HepG2 (cell line): ENCODE results near the gene CPNE5. TPM values are rescaled to one million over a fixed set of nuclear protein-coding genes. Genes with fewer than 3 reads are reported as not detected.

Experiments
- AHDC1 ChIP-seq: sonication (generic); formaldehyde crosslinking; IDR thresholded peaks from 2 replicates; pipeline ENCODE4 v1.5.1; 2020; ENCODE audit warnings: mild to moderate bottlenecking, missing genetic modification reagents, borderline replicate concordance
- CHCHD3 ChIP-seq: sonication (generic); formaldehyde crosslinking; IDR thresholded peaks from 2 replicates; pipeline ENCODE4 v1.8.0; 2022; ENCODE audit warnings: mild to moderate bottlenecking, missing genetic modification reagents, moderate library complexity
- HDAC1 ChIP-seq: sonication (generic); formaldehyde crosslinking; IDR thresholded peaks from 2 replicates; pipeline ENCODE4 v1.5.1; 2020; ENCODE audit warnings: mild to moderate bottlenecking, missing genetic modification reagents
- MEIS1 ChIP-seq: sonication (generic); formaldehyde crosslinking; IDR thresholded peaks from 2 replicates; pipeline ENCODE4 v1.9.0; 2021; ENCODE audit warnings: mild to moderate bottlenecking, missing genetic modification reagents, moderate library complexity, borderline replicate concordance
- MIER3 ChIP-seq: IDR thresholded peaks from 2 replicates; pipeline ENCODE4 v1.6.1; 2016; ENCODE audit warnings: missing compliant biosample characterization, borderline replicate concordance
- MYC ChIP-seq: sonication (generic); formaldehyde crosslinking; IDR thresholded peaks from 2 replicates; pipeline ENCODE4 v1.9.0; 2021; ENCODE audit warnings: missing genetic modification reagents, borderline replicate concordance
- TOPORS ChIP-seq: sonication (generic); formaldehyde crosslinking; IDR thresholded peaks from 2 replicates; pipeline ENCODE4 v1.8.0; 2023; ENCODE audit warnings: mild to moderate bottlenecking, missing genetic modification reagents
- YEATS2 ChIP-seq: sonication (generic); formaldehyde crosslinking; IDR thresholded peaks from 2 replicates; pipeline ENCODE4 v1.4.0; 2020; ENCODE audit warnings: missing genetic modification reagents, borderline replicate concordance
- ZNF33B ChIP-seq: sonication (generic); formaldehyde crosslinking; IDR thresholded peaks from 2 replicates; pipeline ENCODE4 v1.5.1; 2020; ENCODE audit warnings: mild to moderate bottlenecking, missing genetic modification reagents
- ZNF503 ChIP-seq: sonication (generic); formaldehyde crosslinking; IDR thresholded peaks from 2 replicates; pipeline ENCODE4 v1.4.0; 2020; ENCODE audit warnings: missing genetic modification reagents
- ZNF563 ChIP-seq: sonication (generic); formaldehyde crosslinking; IDR thresholded peaks from 2 replicates; pipeline ENCODE4 v1.8.0; 2022; ENCODE audit warnings: mild to moderate bottlenecking, moderate library complexity, missing genetic modification reagents
- ZNF777 ChIP-seq: sonication (generic); formaldehyde crosslinking; IDR thresholded peaks from 2 replicates; pipeline ENCODE4 v1.4.0; 2020; ENCODE audit warnings: missing genetic modification reagents
- ZNF784 ChIP-seq: sonication (generic); formaldehyde crosslinking; IDR thresholded peaks from 2 replicates; pipeline ENCODE4 v1.5.1; 2020; ENCODE audit warnings: missing genetic modification reagents, mild to moderate bottlenecking, borderline replicate concordance
- polyA plus RNA-seq, 8 experiments: library from polyadenylated mRNA; depleted of rRNA in 3 of 8; stranded (reverse) in 7 of 8; unstranded in 1 of 8; fragments of >200 nt; fragmentation: Illumina TruSeq in 4 of 8; extraction: Trizol in 4 of 8; gene quantifications; 2 replicates each; pipeline versions ENCODE4 v1.2.1 to v1.2.3, GENCODE V29; 2011 to 2016; ENCODE audit warnings: low read depth in 4 of 8, missing spikeins in 1 of 8, mixed read lengths in 1 of 8; ENCODE audit not compliant: insufficient read depth in 1 of 8
- total RNA-seq, 5 experiments: library from RNA; depleted of rRNA; stranded (reverse); fragments of >200 nt; fragmentation: Illumina TruSeq; extraction: Trizol; gene quantifications; 2 replicates each; pipeline ENCODE4 v1.2.3, GENCODE V29; 2016; ENCODE audit warnings: low read depth in 1 of 5
- TF ChIP-seq, protein P1 (sequence below): sonication (generic); formaldehyde crosslinking; IDR thresholded peaks from 2 replicates; pipeline ENCODE4 v1.4.0; 2020; ENCODE audit warnings: missing genetic modification reagents, borderline replicate concordance
- TF ChIP-seq, protein P2 (sequence below): sonication (generic); formaldehyde crosslinking; IDR thresholded peaks from 2 replicates; pipeline ENCODE4 v1.5.0; 2020; ENCODE audit warnings: missing genetic modification reagents

The CPNE5 gene
- total and polyA plus RNA-seq, 2 of the 13 experiments (the other 11 are each of a cell fraction or from before 2014, with no cell fraction given) = 0.16 TPM; not detected in 1

DNA sequence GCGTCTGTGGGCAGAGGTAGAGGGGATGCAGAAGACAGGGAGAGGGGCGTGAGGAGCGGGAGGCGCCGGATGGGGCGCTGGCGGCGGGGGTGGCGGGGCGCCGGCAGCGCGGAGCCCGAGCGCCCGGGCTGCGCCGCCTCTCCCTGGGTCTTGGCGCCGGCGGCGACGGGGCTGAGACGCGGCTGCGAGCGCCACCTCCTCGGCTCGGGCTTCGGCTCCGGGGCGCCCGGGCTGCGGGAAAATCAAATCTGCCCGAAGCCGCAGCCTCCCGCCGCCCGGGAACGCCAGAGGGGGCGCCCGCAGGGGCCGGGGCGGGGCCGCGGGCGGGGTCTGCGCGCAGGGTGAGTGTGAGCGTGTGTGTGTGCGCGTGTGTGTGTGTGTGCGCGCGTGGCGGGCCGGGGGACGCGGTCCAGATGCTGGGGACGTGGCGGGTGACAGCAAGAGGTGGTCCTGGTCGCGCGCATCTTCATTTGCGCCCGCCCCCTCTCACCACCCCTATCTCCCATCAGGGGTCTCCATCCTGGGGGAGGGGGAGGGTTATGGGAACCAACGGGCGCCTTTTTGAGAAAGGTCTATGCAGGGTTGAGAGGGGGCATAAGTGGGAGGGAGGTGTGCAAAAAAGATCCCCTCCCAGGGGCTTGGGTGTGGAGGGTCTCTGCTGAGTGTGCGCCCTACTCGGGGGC, 646 bp upstream of the CPNE5 start (continued):
- TF ChIP-seq, protein P1, sequence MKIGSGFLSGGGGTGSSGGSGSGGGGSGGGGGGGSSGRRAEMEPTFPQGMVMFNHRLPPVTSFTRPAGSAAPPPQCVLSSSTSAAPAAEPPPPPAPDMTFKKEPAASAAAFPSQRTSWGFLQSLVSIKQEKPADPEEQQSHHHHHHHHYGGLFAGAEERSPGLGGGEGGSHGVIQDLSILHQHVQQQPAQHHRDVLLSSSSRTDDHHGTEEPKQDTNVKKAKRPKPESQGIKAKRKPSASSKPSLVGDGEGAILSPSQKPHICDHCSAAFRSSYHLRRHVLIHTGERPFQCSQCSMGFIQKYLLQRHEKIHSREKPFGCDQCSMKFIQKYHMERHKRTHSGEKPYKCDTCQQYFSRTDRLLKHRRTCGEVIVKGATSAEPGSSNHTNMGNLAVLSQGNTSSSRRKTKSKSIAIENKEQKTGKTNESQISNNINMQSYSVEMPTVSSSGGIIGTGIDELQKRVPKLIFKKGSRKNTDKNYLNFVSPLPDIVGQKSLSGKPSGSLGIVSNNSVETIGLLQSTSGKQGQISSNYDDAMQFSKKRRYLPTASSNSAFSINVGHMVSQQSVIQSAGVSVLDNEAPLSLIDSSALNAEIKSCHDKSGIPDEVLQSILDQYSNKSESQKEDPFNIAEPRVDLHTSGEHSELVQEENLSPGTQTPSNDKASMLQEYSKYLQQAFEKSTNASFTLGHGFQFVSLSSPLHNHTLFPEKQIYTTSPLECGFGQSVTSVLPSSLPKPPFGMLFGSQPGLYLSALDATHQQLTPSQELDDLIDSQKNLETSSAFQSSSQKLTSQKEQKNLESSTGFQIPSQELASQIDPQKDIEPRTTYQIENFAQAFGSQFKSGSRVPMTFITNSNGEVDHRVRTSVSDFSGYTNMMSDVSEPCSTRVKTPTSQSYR = no peak
- TF ChIP-seq, protein P2, sequence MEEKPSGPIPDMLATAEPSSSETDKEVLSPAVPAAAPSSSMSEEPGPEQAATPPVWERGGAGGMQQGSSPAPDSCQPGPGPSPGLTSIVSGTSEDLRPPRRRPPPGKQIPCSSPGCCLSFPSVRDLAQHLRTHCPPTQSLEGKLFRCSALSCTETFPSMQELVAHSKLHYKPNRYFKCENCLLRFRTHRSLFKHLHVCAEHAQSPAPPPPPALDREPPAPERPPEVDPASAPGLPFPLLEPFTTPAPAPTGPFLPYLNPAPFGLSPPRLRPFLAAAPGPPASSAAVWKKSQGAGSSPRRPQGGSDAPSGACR (CRISPR knock-in tag) = no peak
- TF ChIP-seq MIER3 (CRISPR knock-in tag) (no peak), CHCHD3 (CRISPR knock-in tag) (0 out of 2 replicates have a peak, but pooled peaks have one; percentile 22), TOPORS (CRISPR knock-in tag) (no peak), ZNF563 (CRISPR knock-in tag) (no peak), ZNF33B (CRISPR knock-in tag) (no peak), YEATS2 (CRISPR knock-in tag) (no peak), ZNF784 (CRISPR knock-in tag) (0 out of 2 replicates have a peak, but pooled peaks have one; percentile 34), MEIS1 (CRISPR knock-in tag) (no peak), ZNF777 (peak; percentile 25; the same call in 1 of the 2 replicates), AHDC1 (CRISPR knock-in tag) (no peak), HDAC1 (CRISPR knock-in tag) (peak; percentile 18), ZNF503 (CRISPR knock-in tag) (no peak), MYC (CRISPR knock-in tag) (0 out of 2 replicates have a peak, but pooled peaks have one; percentile 21)
